ENCODE data around the gene EXD1.

DNA sequence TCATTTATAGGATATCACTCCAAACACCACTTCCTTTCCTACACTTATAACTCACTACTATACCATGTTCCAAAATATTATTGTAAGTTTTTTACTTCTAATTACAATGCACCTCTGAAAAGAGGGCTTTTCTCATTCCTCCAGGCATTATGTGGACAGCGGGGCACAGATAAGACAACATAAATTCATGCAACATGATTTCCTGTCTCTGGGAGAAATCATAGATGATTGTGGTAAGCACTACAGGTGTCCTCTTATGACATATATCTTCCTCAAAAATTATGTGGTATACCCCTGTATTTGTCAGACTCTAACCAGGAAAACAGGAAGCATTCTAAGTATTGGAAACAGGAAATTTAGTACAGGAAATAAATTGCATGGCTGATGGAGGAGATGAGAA is 68.8 kb downstream of the EXD1 start:
- TF ChIP-seq, protein P1, sequence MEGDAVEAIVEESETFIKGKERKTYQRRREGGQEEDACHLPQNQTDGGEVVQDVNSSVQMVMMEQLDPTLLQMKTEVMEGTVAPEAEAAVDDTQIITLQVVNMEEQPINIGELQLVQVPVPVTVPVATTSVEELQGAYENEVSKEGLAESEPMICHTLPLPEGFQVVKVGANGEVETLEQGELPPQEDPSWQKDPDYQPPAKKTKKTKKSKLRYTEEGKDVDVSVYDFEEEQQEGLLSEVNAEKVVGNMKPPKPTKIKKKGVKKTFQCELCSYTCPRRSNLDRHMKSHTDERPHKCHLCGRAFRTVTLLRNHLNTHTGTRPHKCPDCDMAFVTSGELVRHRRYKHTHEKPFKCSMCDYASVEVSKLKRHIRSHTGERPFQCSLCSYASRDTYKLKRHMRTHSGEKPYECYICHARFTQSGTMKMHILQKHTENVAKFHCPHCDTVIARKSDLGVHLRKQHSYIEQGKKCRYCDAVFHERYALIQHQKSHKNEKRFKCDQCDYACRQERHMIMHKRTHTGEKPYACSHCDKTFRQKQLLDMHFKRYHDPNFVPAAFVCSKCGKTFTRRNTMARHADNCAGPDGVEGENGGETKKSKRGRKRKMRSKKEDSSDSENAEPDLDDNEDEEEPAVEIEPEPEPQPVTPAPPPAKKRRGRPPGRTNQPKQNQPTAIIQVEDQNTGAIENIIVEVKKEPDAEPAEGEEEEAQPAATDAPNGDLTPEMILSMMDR (IDR thresholded peaks at IDR 0.05; ENCODE audit: low read length), result no peak
- no peak for TF ChIP-seq EZH2 (IDR thresholded peaks at IDR 0.05; ENCODE audit: borderline replicate concordance, low read length)

Measured in OCI-LY1 (cell line).